CD4-positive, alpha-beta T cell treated with Interleukin-12 subunit alpha and Interleukin-12 subunit beta, for 1 hour (primary cell): Measurements from ENCODE around the gene PEA15.

Experiments
- DNase-seq: peaks from one replicate; pipeline ENCODE4 v3.0.0-alpha.2; 2020

Gene PEA15, protein sequence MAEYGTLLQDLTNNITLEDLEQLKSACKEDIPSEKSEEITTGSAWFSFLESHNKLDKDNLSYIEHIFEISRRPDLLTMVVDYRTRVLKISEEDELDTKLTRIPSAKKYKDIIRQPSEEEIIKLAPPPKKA

DNA sequence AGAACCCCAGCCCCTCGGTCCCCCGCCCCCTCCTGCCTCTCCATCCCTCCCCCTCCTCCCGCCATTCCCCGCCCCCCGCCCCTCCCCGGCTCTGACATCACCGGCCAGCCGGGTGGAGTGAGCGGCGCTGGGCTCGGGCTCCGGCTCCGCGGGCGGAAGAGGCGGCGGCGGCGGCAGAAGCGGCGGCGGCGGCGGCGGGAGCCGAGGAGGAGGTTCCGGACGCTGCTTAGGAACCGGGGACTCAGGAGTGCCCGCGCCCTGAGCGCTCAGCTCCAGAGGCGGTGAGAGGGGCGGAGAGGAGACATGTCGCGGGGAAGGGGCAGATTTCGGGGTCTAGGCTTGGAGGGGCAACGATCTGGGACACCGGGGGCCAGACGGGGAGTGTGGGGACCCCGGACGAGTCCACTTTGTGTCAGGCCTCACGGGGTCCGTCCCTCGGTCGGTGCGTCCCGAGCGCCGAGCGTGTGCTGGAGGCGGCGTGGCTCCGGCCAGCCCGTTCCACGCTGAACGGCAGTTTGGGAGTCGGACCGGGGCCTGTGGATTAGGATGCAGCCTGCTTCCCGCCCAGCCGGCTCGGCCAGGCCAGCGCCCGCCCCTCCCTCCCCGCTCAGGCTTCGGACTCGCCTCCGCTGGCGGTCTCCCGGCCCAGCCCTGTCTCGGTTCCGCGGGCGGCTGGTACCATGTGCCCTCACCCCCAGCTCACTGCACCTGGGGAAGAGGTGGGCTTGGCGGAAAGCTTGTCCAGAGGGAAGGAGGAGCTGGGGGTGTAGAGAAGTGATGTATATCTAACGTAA is at the start of gene PEA15:
TSS of gene PEA15 (plus strand) at position 143 of the 794 bp plus-strand sequence. CDS start 6,161 bp downstream, outside the sequence.
- DNase-seq: peak; percentile 78

DNA sequence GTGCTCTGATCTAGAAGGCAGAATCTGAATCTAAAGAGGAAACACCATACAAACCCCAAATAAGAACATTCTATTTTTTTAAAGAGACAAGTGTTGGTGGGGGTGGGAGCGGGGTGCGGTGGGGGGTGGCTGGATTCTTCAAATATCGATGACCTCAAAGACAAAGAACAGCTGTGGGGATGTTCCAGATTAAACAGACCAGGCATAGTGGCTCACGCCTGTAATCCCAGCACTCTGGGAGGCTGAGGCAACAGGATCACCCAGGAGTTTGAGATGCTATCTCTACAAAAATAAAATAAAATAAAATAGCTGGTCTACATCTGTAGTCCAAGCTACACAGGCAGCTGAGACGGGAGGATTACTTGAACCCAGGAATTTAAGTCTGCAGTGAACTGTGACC is 48.8 kb upstream of the PEA15 start:
- DNase-seq: no peak

DNA sequence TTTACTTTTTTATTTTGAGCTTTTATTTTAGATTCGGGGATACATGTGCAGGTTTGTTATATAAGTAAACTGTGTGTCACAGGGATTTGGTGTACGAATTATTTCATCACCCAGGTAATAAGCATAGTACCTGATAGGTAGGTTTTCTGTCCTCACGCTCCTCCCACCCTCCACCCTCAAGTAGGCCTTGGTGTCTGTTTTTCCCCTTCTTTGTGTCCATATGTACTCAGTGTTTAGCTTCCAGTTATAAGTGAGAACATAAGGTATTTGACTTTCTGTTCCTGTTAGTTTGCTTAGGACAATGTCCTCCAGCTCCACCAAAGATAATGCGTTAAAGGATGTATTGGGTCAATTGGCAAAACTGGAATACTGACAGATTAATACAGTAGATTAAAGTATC is 48.0 kb upstream of the PEA15 start:
- DNase-seq: no peak

DNA sequence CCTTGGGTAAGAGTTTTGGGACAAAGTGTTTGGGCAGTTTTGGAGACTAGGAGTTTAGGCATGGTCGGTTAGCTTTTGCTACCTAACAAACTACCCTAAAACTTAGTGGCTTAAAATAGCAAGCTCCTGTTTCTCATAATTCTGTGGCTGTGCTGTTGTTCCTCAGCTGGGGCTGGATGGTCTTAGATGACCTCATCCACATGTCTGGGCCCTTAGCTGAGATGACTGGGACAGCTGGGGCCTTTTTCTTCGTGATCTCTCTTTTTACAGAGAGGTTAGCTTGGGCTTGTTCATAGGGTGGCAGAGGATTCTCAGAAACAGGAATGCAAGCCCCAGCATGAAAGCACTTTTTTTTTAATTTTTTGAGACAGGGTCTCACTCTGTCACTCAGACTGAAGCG is 47.2 kb upstream of the PEA15 start:
- no peak for DNase-seq

DNA sequence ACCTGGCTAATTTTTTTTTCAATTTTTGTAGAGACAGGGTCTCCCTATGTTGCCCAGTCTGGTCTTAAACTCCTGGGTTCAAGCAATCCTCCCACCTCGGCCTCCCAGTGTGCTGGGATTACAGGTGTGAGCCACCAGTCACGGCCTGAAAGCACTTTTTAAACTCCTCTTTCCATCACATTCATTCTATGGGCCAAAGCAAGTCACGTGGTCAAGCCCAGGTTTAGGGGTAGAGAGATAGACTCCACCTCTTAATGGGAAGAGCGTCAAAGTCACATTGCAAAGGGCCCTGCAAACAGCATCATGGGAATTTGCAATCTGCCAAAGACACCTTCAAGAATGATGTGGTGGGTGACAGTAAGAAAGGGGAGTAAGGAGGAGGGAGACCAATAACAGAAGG is 46.6 kb upstream of the PEA15 start:
- no peak for DNase-seq

DNA sequence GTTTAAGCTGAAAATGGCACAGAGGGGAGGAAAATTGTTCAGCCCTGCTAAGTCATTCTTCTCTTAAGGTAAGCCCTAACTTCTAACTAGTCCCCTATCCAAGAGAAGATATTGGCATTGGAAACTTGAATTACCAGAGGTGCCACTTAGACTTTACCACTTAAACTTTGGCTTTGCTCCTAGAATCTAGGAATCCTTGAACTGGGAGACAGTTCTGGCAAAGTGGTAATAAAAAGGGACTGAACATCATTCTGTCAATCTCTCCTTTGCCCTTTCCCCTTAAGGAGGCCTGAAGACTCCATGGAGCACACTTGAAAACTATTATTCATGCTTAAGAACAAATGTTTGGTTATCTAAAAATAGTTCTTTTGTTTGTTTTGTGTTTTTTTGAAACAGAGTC is 45.3 kb upstream of the PEA15 start:
- DNase-seq: no peak

DNA sequence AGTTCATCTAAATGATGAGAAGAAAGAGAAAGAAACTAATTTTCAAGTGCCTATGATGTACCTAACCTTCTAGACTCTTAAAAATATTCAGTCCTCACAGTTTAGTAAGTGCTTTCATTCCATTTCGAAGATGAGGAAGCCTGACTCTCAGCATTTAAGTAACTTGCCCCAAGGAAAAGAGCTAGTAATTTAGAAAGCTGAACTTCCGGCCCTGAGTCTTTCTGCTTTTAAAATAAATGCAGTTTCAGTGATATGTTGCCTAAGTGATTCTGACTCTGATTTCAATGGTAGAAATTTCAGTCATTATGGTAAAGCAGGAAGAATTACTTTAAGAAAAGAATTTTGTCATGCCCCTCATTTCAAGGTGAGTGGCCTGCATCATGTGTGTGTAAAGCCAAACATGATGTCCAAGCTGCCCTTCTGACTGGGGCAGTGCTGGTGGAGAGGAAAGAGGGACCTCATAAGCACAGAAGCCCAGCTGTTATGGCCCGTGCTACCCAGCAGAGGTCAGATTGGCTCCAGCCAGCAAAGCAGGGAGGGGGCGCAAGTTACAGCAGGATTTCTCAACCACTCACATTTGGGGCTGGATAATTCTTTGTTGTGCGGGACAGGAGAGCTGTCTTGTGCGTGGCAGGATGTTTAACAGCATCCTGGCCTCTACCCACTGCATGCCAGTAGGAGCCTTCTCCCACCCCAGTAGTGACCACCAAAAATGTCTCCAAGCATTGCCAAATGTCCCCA is 43.0 kb upstream of the PEA15 start:
- DNase-seq: no peak

DNA sequence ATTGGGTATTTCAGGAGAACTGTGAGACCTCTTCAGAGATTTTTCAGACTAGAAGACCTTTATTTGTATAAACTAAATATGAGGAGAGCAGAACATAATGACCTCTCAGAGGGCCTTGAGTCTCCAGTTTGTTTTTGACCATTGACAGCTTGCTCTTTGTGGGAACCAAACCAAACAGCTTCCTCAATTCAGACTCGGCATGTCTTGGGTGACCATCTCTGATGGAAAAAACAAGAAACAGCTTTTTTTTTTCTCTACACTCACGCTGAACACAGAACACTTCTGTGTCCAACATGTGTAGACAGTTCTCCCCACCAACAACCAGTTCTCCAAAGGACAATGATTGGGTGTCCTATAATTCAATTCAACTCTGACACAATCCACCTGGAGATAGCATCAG is 42.3 kb upstream of the PEA15 start:
- no peak for DNase-seq

DNA sequence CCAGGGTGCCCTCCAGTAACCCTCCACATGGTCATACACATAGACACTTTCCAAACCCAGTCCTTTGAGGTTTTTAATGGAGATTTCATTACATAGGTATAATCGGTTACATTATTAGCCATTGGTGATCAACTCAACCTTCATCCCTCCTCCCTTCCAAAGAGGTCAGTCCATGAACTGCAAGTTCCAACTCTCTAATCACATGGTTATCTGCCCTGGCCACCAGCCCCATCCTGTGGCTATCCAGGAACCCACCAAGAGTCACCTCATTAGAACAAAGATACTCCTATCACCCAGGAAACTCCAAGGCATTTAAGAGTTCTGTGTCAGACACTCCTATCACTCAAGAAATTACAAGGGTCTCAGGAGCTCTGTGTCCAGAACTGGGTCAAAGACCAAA is 41.6 kb upstream of the PEA15 start:
- DNase-seq: no peak

DNA sequence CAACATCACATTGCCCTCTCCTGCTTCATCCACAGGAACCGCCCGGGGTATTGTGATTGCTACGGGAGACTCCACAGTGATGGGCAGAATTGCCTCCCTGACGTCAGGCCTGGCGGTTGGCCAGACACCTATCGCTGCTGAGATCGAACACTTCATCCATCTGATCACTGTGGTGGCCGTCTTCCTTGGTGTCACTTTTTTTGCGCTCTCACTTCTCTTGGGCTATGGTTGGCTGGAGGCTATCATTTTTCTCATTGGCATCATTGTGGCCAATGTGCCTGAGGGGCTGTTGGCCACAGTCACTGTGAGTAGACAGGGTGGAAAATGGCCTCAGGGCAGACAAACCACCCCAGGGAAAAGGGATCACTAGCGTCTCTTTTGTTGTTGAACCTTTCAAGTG is 41.1 kb upstream of the PEA15 start:
- DNase-seq: no peak

DNA sequence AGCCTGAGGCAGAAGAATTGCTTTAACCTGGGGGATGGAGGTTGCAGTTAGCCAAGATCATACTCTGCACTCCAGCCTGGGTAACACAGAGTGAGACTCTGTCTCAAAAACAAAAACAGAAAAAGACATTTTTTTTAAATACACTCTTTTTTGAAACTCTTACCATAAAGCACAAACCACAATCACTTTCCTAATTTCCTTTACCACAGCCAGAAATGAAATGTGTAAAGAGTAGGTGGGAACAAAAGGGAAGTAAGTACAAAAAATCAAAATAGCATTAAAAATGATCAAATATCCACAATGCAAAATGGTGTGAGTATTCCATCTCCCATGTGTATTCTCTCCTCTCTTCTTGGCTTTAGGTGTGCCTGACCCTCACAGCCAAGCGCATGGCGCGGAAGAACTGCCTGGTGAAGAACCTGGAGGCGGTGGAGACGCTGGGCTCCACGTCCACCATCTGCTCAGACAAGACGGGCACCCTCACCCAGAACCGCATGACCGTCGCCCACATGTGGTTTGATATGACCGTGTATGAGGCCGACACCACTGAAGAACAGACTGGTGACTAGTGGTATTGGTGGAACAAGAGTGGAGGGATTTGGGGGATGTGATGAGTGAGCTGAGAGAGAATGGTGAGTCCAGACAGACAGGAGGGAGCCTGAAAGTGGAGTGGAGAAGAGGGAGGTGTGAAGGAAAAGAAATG is 38.9 kb upstream of the PEA15 start:
- DNase-seq: no peak

DNA sequence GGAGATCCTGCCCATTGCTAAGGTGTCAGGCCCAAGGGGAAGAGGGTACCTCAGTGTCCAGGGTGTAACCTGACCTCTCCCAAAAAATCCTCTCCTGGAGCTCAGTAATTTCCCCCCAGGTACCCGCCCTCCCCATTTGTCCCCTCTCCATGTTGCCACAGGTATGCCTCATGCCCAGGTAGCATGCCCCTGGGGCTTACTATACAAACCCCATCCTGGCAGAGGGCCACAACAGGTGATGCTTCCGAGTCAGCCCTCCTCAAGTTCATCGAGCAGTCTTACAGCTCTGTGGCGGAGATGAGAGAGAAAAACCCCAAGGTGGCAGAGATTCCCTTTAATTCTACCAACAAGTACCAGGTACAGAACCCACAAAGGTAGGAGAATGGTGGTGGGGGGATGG is 38.1 kb upstream of the PEA15 start:
- no peak for DNase-seq

DNA sequence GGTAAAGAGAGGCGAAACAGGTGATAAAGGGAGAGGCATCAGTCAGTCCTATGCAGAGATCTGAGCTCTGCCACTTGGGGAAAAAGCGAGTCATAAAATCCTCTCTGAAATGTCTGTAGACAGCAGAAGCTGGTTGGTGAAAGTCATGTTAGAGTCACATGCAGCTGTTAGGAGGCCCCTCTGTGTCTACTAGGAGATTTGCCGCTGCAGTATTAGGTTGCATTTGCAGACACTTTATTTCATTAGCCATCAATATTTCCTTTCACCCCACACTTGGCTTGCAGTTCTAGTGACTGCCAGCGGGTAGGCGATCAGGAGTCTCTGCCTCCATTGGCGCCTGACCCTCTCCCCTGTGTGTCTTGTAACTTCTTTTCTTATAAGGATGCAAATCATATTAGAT is 37.6 kb upstream of the PEA15 start:
- DNase-seq: no peak

DNA sequence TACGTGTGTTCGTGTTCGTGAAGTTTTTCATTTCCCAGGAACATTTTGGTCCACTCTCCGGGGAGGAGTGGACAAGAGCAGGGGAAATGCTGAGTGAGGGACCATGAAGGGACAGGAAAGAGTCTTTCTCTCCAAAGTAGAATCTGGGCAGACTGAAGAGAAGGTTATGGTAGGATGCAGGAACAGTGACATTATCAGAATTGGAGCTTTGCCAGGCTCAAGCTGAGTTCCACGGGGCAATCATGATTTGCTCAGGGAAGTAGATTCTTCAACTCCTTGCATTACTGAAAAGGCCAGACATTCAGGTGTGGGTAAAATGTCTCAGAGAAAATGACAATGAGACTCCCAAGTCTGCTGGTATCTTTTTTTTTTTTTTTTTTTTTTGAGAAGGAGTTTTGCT is 37.2 kb upstream of the PEA15 start:
- no peak for DNase-seq

DNA sequence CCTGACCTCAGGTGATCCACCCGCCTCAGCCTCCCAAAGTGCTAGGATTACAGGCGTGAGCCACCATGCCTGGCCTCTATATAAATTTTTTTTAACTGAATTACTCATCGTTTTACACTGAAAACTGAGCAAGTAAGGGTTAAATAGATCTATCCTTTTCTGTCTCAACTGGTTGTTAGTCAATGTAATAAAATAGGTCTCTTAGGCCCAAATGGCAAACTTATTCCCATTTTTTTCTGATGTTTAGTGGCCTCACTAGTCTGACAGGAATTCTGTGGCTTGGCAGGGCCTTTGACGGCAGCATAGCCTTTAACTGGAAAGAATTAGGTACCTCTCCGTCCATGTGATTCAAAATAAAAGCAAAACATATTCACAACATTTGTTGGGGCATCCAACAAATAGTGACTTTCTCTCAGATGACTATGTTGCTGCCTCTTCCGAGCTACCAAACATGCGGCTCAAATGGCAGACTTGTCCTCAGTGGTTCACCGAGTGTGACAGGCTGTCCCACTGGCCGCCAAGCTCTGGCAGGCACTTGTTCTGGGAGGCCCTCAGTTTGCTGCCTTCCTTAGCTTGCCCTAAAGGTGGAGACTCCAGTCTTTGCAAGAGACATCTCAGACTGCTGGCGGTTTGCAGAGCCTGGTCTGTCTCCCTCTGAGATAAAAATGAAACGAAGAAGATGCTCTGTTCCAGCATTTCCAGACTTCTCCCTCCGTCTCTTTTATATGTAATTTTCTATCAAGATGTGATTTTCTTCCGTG is 36.4 kb upstream of the PEA15 start:
- DNase-seq: no peak

DNA sequence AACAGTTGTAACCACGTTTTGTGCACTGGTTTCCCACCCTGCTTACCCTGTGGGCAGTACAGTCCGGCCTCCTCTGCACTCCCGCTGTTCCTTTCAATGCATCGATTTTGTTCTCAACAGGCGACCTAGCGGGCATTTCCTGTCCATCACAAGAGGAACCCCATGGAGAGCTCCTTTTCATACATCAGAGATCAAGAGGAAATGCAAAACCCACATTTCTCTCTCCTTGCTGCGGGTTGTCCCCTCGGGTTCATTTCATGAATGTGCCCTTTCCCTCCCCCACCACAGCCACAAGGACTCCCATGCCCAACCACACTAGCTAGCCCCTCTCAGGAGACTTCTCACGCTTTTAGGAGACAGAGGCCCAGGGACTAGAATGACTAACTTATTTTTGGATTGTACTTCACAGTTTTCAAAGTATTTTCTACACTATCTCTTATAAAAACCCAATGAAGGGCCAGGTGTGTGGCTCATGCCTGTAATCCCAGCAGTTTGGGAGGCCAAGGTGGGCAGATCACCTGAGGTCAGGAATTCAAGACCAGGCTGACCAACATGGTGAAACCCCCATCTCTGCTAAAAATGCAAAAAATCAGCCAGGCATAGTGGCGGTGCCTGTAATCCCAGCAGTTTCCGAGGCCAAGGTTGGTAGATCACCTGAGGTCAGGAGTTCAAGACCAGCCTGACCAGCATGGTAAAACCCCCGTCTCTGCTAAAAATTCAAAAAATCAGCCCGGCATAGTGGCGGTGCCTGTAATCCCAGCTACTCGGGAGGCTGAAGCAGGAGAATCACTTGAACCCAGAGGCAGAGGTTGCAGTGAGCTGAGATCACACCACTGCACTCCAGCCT is 35.4 kb upstream of the PEA15 start:
- no peak for DNase-seq

DNA sequence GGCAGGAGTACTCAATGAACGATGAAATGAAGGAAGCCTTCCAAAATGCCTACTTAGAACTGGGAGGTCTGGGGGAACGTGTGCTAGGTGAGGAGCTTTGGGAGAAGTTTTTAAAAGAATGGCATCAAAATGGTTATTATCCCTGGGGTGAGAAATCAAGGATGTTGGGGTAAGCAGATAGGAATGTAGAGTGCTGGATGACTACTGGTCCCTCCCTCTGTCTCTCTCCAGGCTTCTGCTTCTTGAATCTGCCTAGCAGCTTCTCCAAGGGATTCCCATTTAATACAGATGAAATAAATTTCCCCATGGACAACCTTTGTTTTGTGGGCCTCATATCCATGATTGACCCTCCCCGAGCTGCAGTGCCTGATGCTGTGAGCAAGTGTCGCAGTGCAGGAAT is 33.8 kb upstream of the PEA15 start:
- no peak for DNase-seq

DNA sequence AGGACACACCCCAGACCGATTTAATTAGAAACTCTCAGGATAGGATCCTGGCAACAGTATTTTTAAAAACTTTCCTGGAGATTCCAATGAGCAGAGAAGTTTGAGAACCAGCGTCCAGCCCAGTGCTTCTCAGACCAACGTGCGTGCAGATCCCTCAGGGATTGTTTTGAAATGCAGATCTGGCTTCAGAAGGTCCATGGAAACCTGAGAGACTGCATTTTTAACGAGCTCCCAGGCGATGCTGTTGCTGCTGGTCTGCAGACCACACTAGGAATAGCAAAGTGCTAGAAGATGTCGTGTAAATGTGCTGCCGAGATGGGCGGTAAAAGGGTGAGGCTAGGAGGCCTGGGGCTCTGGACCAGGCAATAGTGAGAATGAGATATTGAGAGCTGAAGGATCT is 33.2 kb upstream of the PEA15 start:
- DNase-seq: no peak

DNA sequence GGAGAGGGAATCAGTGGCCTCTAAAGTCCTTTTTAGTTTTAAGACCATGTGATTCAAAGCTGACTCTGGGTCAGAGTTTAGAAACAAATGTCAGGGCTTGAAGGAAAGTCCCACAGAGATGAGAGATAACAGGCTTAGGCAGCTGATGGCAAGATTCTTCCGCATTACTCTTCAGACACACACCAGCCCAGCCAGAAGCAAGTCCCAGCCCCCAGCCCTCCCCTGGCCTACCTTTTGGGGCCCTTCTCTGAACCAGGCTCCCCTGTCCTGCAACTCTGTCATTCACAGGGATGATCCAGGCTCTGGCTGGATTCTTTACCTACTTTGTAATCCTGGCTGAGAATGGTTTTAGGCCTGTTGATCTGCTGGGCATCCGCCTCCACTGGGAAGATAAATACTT is 28.0 kb upstream of the PEA15 start:
- DNase-seq: no peak

DNA sequence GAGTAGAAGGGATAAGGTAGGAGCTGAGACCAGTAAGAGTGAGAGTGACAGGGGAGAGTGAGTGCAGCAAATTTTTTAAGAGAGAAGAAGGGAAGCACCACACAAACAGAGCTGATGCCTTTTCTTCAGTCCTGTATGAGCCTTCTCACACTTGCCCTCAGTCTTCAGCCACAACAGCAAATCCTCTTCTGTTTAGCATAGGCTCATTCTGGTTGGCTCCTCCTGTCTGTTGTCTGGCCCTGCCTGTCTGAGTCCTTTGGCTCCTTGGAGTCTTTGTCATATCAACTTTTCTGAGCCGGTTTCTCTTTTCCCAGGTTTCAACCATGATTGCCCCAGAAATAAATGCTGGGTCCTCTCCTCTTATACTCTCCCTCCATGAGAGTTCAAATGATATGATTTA is 27.5 kb upstream of the PEA15 start:
- no peak for DNase-seq

DNA sequence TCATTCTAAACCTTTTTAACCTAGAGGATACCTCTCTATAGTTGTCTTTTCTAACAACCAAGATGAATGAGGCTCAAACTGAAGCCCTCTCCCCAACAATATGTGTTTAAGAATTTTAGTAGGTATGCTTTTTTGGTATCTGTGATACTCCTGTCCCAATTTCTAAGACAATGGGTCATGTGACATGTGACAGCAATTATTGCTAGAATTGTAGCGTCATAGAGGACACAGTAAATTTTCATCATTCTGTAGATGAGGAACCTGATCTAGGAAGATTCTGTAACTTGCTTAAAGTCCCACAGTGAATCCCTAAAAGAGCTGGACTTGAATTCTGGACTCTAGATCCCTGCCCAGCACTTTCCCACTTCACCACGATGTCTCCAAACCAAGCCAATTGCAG is 26.5 kb upstream of the PEA15 start:
- DNase-seq: no peak

DNA sequence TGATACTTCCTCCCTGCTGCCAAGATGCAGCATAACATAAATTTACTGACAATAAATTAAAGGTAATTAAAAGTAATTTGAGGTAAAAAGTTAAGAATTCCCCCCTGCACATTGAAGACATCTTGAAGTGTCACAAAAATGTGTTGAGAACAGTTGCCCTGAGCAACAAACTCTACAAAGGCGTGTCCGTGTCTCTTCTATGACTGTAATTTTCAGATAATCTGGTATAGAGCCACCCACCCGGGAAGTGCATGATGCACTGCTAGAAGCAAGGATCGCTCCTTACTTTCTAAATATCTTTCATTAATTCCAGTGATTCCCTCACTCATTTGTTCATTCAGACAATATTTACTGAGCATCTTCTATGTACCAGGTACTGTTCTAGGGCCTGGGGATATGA is 25.8 kb upstream of the PEA15 start:
- DNase-seq: no peak
